Upper lobe of left lung (tissue), 6 donors: ENCODE measurements around the gene RFESD. TPM values are rescaled to one million over a fixed set of nuclear protein-coding genes. Genes with fewer than 3 reads are reported as not detected.
"Not testable (repeated sequence)": the region's sequence is repeated elsewhere in the genome, so short reads cannot be mapped to it uniquely, and the experiment has no call there.

Experiments used
- ATAC-seq, 2 donors: fragments of 200-7000 bp; cut with Tn5 transposase; one replicate each; pipeline ENCODE4 v1.9.1; 2022; ENCODE audit warnings: mild to moderate bottlenecking in 2 of 2, moderate library complexity in 2 of 2; ENCODE audit not compliant: low FRiP score in 2 of 2
- DNase-seq, 2 donors: peaks; one replicate each; pipeline ENCODE4 v3.0.0-alpha.2; 2019 to 2020
- H3K27ac ChIP-seq, 4 donors: fragments of 200-600 bp; sonication (generic); one replicate each; pipeline ENCODE4 v1.5.1; 2016 to 2019
- H3K27me3 ChIP-seq, 4 donors: fragments of 200-600 bp; sonication (generic); one replicate each; pipeline ENCODE4 v1.5.1; 2017 to 2019
- H3K36me3 ChIP-seq, 4 donors: fragments of 200-600 bp; sonication (generic); one replicate each; pipeline ENCODE4 v1.5.1; 2016 to 2019
- H3K4me1 ChIP-seq, 4 donors: fragments of 200-600 bp; sonication (generic); one replicate each; pipeline ENCODE4 v1.5.1; 2018 to 2019
- H3K4me3 ChIP-seq, 4 donors: fragments of 200-600 bp; sonication (generic); one replicate each; pipeline ENCODE4 v1.5.1; 2017 to 2019; ENCODE audit warnings: mild to moderate bottlenecking in 2 of 4, moderate library complexity in 1 of 4
- H3K9me3 ChIP-seq, 4 donors: fragments of 200-600 bp; sonication (generic); one replicate each; pipeline ENCODE4 v1.5.1; 2018 to 2019
- EP300 ChIP-seq, 4 donors: sonication (generic); formaldehyde crosslinking; IDR thresholded peaks; one replicate each; pipeline ENCODE4 v1.5.1; 2017; ENCODE audit warnings: antibody characterized with exemption in 4 of 4, control low read depth in 2 of 4
- POLR2A ChIP-seq, 4 donors: fragments of 450-650 bp; IDR thresholded peaks; one replicate each; pipeline ENCODE4 v1.5.1; 2016 to 2017; ENCODE audit warnings: antibody characterized with exemption in 4 of 4, mild to moderate bottlenecking in 2 of 4
- POLR2AphosphoS5 ChIP-seq, 2 donors: sonication (generic); formaldehyde crosslinking; IDR thresholded peaks; one replicate each; pipeline ENCODE4 v1.5.1; 2017; ENCODE audit warnings: antibody characterized with exemption in 2 of 2
- WGBS, 2 donors: methylation state at CpG; one replicate each; pipeline ENCODE4 v1.1.5; 2017 to 2018; 5-methylcytosine and 5-hydroxymethylcytosine counted together
- total RNA-seq, 6 donors: library from RNA; depleted of rRNA in 4 of 6; stranded (reverse); fragments of >200 nt in 4 of 6; gene quantifications; one replicate each; pipeline versions ENCODE4 v1.1.0 to v1.2.1, GENCODE V29; 2016 to 2021
- TF ChIP-seq, protein P1 (sequence below), 6 experiments: fragments of 450-650 bp in 4 of 6; fragments of 200-600 bp in 2 of 6; sonication (generic) in 2 of 6; IDR thresholded peaks; one replicate each; pipeline ENCODE4 v1.5.1; 2016 to 2019; ENCODE audit warnings: antibody characterized with exemption in 6 of 6
- donor health status: DM: no; HTN: no; CAD: no; lungs with moderate emphysema.
- donor health status: DM: no; HTN: yes; CAD: no; lungs with severe emphysema.

The RFESD gene
- total RNA-seq, 6 donors from 2014 or later = 1.0 to 6.8 (median 1.8) TPM

DNA sequence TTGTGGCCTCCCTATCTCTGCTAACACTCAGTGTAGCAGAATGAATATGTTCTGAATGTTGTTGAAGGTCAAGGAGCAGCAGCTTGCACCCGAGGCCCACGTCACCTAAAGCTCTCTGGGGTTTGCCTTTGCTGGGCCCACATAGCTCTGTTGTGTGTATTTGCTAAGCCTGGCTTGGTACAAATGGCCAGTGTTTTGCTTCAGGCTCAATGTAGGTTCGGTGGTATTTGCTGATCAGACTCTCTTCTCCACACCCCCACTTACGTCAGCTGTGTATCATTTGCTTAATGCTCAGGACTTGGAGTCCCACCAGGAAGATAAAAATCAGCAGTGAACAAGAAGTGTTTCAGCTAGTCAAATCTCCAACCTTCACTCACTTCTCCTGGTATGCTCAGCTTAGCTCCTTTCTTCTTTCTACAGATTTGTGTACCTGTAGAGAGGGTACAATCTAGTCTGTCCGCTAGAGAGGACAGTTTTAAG, 4.8 kb upstream of the RFESD start:
- ATAC-seq = peak; percentile 11 to 67
- Histone ChIP-seq H3K27me3 (no peaks in the 10 kb centered on the region), H3K9me3 (no peaks in the 10 kb centered on the region), H3K4me3 (no peak overlapping the region), H3K4me1 (peaks cover 0 to 8% (median 2%) of the 10 kb centered on the region in 4 donors), H3K36me3 (no peaks in the 10 kb centered on the region), H3K27ac (peak overlapping the region; percentile 42 to 80 (median 64))
- DNase-seq = peak in 1 of 2 donors; percentile 78
- TF ChIP-seq POLR2A (IDR thresholded peaks at IDR 0.05) (peak in 2 of 4 donors; percentile 38 to 39), EP300 (IDR thresholded peaks at IDR 0.05) (peak in 3 of 4 donors; percentile 65 to 99 (median 93)), POLR2AphosphoS5 (IDR thresholded peaks at IDR 0.05) (peak in 1 of 2 donors; percentile 77)
- TF ChIP-seq, protein P1, sequence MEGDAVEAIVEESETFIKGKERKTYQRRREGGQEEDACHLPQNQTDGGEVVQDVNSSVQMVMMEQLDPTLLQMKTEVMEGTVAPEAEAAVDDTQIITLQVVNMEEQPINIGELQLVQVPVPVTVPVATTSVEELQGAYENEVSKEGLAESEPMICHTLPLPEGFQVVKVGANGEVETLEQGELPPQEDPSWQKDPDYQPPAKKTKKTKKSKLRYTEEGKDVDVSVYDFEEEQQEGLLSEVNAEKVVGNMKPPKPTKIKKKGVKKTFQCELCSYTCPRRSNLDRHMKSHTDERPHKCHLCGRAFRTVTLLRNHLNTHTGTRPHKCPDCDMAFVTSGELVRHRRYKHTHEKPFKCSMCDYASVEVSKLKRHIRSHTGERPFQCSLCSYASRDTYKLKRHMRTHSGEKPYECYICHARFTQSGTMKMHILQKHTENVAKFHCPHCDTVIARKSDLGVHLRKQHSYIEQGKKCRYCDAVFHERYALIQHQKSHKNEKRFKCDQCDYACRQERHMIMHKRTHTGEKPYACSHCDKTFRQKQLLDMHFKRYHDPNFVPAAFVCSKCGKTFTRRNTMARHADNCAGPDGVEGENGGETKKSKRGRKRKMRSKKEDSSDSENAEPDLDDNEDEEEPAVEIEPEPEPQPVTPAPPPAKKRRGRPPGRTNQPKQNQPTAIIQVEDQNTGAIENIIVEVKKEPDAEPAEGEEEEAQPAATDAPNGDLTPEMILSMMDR (IDR thresholded peaks at IDR 0.05) = no peak
- WGBS, 2 donors = 49 to 67% methylated on average over 5 of the region's 5 CpGs

- no peak overlapping the region for H3K4me3 ChIP-seq
- H3K36me3 ChIP-seq = no peaks in the 10 kb centered on the region
- peak overlapping the region in 1 of 4 donors; percentile 80 for H3K27ac ChIP-seq
- H3K27me3 ChIP-seq = no peaks in the 10 kb centered on the region
- 81 to 92% methylated on average over 7 of the region's 7 CpGs for WGBS, 2 donors
- DNase-seq (no peak), ATAC-seq (no peak)
- no peaks in the 10 kb centered on the region for H3K9me3 ChIP-seq
- TF ChIP-seq, protein P1 (IDR thresholded peaks at IDR 0.05) = no peak
- TF ChIP-seq POLR2AphosphoS5 (IDR thresholded peaks at IDR 0.05) = no peak
- no peak for TF ChIP-seq EP300 (IDR thresholded peaks at IDR 0.05)
- TF ChIP-seq POLR2A (IDR thresholded peaks at IDR 0.05) = no peak
- peaks cover 3 to 21% (median 10%) of the 10 kb centered on the region in 4 donors for H3K4me1 ChIP-seq
Observed at GRCh38 chr5:95643152-95643551, 3.4 kb upstream of the RFESD start.

- peaks cover 3 to 25% (median 10%) of the 10 kb centered on the region in 4 donors for H3K4me1 ChIP-seq
- H3K36me3 ChIP-seq = no peaks in the 10 kb centered on the region
- H3K4me3 ChIP-seq = no peak overlapping the region
- ATAC-seq = peak in 1 of 2 donors; percentile 32
- WGBS, 2 donors = 16 to 18% methylated on average over 4 of the region's 4 CpGs
- no peaks in the 10 kb centered on the region for H3K27me3 ChIP-seq
- TF ChIP-seq, protein P1 (IDR thresholded peaks at IDR 0.05) = peak; percentile 43 to 77 (median 58)
- TF ChIP-seq POLR2A (IDR thresholded peaks at IDR 0.05) = no peak
- H3K9me3 ChIP-seq = no peaks in the 10 kb centered on the region
- DNase-seq = peak in 1 of 2 donors; percentile 63
- H3K27ac ChIP-seq = peak overlapping the region; percentile 7 to 98 (median 60)
Observed at GRCh38 chr5:95644351-95645042, 2.1 kb upstream of the RFESD start.

DNA sequence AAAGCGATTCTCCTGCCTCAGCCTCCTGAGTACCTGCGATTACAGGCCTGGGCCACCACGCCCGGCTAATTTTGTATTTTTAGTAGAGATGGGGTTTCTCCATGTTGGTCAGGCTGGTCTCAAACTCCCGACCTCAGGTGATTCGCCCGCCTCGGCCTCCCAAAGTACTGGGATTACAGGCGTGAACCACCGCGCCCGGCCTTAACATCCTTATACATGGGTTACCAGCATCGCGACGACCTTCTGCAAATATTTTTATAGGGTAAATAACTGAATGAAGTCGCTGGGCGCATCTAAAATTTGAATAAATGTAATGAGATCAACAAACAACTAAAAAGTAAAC, 380 bp upstream of the RFESD start:
- Histone ChIP-seq H3K27ac (peak overlapping the region; percentile 89 to 98 (median 92)), H3K4me1 (peaks cover 3 to 25% (median 10%) of the 10 kb centered on the region in 4 donors), H3K4me3 (peak overlapping the region in 3 of 4 donors; percentile 38 to 54 (median 48))
- WGBS, 2 donors = 86% methylated on average over 17 of the region's 17 CpGs
- not testable (repeated sequence) for H3K27me3 ChIP-seq, H3K36me3 ChIP-seq, DNase-seq, ATAC-seq, H3K9me3 ChIP-seq

GRCh38 chr5:95647886-95648860, 1.6 kb downstream of the RFESD start:
- H3K9me3 ChIP-seq = no peaks in the 10 kb centered on the region
- WGBS, 2 donors = 71 to 78% methylated on average over 12 of the region's 12 CpGs
- no peak for ATAC-seq
- H3K4me3 ChIP-seq = no peak overlapping the region
- no peaks in the 10 kb centered on the region for H3K27me3 ChIP-seq
- no peak for DNase-seq
- H3K27ac ChIP-seq = peak overlapping the region in 3 of 4 donors; percentile 89 to 92 (median 92)
- peaks cover 3 to 25% (median 10%) of the 10 kb centered on the region in 4 donors for H3K4me1 ChIP-seq
- no peaks in the 10 kb centered on the region for H3K36me3 ChIP-seq
- TF ChIP-seq POLR2AphosphoS5 (IDR thresholded peaks at IDR 0.05) (no peak), EP300 (IDR thresholded peaks at IDR 0.05) (no peak)
- TF ChIP-seq, protein P1 (IDR thresholded peaks at IDR 0.05) = no peak
